Stomach (tissue), 9 donors: ENCODE data around the gene SLC25A1. TPM values are rescaled to one million over a fixed set of nuclear protein-coding genes. Genes with fewer than 3 reads are reported as not detected.

ENCODE experiments used
- DNase-seq, 2 donors: peaks; one replicate each; pipeline versions ENCODE4 v3.0.0 to v3.0.0-alpha.2; 2013 to 2019
- H3K27ac ChIP-seq, 5 donors: fragments of 200-600 bp in 4 of 5; sonication (generic) in 4 of 5; one replicate each; pipeline ENCODE4 v1.5.1; 2013 to 2019; ENCODE audit warnings: mild to moderate bottlenecking in 1 of 5, moderate library complexity in 1 of 5
- H3K27me3 ChIP-seq, 3 donors: fragments of 200-600 bp; sonication (generic); one replicate each; pipeline ENCODE4 v1.5.1; 2017 to 2019; ENCODE audit warnings: mixed run types in 1 of 3
- H3K36me3 ChIP-seq, 4 donors: fragments of 200-600 bp; sonication (generic); 1 replicate in 3 of 4; 2 replicates in 1 of 4; pipeline ENCODE4 v1.5.1; 2016 to 2019
- H3K4me1 ChIP-seq, 4 donors: fragments of 200-600 bp; sonication (generic); one replicate each; pipeline ENCODE4 v1.5.1; 2016 to 2019
- H3K4me3 ChIP-seq, 4 donors: fragments of 200-600 bp; sonication (generic) in 3 of 4; one replicate each; pipeline ENCODE4 v1.5.1; 2016 to 2019; ENCODE audit warnings: mild to moderate bottlenecking in 1 of 4
- H3K9me3 ChIP-seq, 4 donors: fragments of 200-600 bp; sonication (generic); one replicate each; pipeline ENCODE4 v1.5.1; 2016 to 2019
- EP300 ChIP-seq: sonication (generic); formaldehyde crosslinking; IDR thresholded peaks from one replicate; pipeline ENCODE4 v1.6.1; 2017; ENCODE audit warnings: antibody characterized with exemption
- POLR2A ChIP-seq, 4 donors: fragments of 450-650 bp; IDR thresholded peaks; one replicate each; pipeline ENCODE4 v1.6.1; 2016; ENCODE audit warnings: antibody characterized with exemption in 4 of 4, control low read depth in 2 of 4, mild to moderate bottlenecking in 1 of 4, moderate library complexity in 1 of 4
- POLR2AphosphoS5 ChIP-seq, 3 donors: sonication (generic); formaldehyde crosslinking; IDR thresholded peaks; one replicate each; pipeline ENCODE4 v1.6.1; 2016; ENCODE audit warnings: antibody characterized with exemption in 3 of 3
- WGBS, 5 donors: extraction: QIAGEN DNeasy Blood & Tissue Kit in 3 of 5; methylation state at CpG; one replicate each; pipeline versions ENCODE4 v1.1.5 to v1.1.7; 2013 to 2018; 5-methylcytosine and 5-hydroxymethylcytosine counted together
- intact Hi-C: fragments of 100-400 bp; cut with DNase I; formaldehyde crosslinking; loops from one replicate; pipeline ENCODE4 v1.15.1; 2023; ENCODE audit warnings: low total_unique reads
- polyA plus RNA-seq, 3 donors: library from polyadenylated mRNA; stranded (reverse); fragments of 200-250 nt; gene quantifications; one replicate each; pipeline ENCODE4 v1.2.3, GENCODE V29; 2013
- total RNA-seq, 5 donors: library from RNA; depleted of rRNA; stranded (reverse); fragments of >200 nt; gene quantifications; one replicate each; pipeline versions ENCODE4 v1.1.0 to v1.2.3, GENCODE V29; 2014 to 2016
- TF ChIP-seq, protein P1 (sequence below), 7 experiments: fragments of 450-650 bp in 4 of 7; fragments of 200-600 bp in 3 of 7; sonication (generic) in 3 of 7; IDR thresholded peaks; one replicate each; pipeline ENCODE4 v1.5.1; 2016 to 2019; ENCODE audit warnings: antibody characterized with exemption in 7 of 7, control low read depth in 2 of 7, mild to moderate bottlenecking in 1 of 7
- donor health status: healthy with polysubstance abuse.
- donor health status: Bipolar disorder and iron deficiency.
- donor health status: healthy.

Gene SLC25A1
- total and polyA plus RNA-seq, 8 donors = 1.2 to 165 (median 54.3) TPM

DNA sequence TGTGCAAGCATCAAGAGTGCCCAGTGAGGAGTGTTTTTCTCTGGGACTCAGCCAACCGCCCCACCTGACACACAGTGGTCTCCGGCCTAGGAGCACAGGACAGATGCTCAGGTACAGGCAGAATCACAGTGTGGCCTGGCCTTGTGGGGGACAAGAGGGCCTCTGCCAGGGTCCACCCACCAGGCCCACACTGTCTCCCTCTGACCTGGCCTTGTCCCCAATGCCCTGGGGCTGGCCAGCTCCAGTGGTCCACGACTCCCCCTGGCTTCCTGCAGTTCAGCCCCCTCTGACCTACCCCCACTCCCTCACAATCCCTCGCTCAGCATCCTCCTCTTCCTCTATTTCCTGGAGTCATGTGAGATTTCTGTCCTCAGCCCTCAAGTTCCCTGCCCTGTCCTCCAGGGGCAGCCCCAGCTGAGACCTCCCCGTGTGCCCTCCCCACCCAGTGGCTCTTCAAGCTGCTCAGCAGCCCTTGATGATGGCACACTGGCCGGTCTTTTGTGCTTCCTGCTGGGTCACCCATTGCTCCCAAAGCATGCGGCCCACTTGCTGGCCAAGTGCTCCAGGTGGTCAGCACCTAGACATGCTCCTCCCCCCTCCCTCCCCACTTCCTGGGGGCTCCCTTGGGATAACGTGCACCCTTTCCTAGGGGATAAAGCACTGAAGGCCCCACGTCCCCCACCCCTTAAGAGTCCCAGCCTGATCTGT lies 45.7 kb downstream of the SLC25A1 start:
- H3K4me1 ChIP-seq = no peaks in the 10 kb centered on the region
- TF ChIP-seq EP300 = no peak
- no peak for TF ChIP-seq POLR2AphosphoS5 (IDR thresholded peaks at IDR 0.05)
- TF ChIP-seq, protein P1, sequence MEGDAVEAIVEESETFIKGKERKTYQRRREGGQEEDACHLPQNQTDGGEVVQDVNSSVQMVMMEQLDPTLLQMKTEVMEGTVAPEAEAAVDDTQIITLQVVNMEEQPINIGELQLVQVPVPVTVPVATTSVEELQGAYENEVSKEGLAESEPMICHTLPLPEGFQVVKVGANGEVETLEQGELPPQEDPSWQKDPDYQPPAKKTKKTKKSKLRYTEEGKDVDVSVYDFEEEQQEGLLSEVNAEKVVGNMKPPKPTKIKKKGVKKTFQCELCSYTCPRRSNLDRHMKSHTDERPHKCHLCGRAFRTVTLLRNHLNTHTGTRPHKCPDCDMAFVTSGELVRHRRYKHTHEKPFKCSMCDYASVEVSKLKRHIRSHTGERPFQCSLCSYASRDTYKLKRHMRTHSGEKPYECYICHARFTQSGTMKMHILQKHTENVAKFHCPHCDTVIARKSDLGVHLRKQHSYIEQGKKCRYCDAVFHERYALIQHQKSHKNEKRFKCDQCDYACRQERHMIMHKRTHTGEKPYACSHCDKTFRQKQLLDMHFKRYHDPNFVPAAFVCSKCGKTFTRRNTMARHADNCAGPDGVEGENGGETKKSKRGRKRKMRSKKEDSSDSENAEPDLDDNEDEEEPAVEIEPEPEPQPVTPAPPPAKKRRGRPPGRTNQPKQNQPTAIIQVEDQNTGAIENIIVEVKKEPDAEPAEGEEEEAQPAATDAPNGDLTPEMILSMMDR (IDR thresholded peaks at IDR 0.05) = no peak
- TF ChIP-seq POLR2A (IDR thresholded peaks at IDR 0.05) = no peak
- H3K27me3 ChIP-seq = no peaks in the 10 kb centered on the region
- H3K27ac ChIP-seq = no peak overlapping the region
- H3K36me3 ChIP-seq = peaks cover 35 to 71% (median 68%) of the 10 kb centered on the region in 4 donors
- no peak for DNase-seq
- H3K9me3 ChIP-seq = no peaks in the 10 kb centered on the region
- WGBS, 5 donors = 81 to 95% (median 90%) methylated on average over 9 of the region's 9 CpGs
- H3K4me3 ChIP-seq = no peak overlapping the region
- intact Hi-C loops = no loop called here

DNA sequence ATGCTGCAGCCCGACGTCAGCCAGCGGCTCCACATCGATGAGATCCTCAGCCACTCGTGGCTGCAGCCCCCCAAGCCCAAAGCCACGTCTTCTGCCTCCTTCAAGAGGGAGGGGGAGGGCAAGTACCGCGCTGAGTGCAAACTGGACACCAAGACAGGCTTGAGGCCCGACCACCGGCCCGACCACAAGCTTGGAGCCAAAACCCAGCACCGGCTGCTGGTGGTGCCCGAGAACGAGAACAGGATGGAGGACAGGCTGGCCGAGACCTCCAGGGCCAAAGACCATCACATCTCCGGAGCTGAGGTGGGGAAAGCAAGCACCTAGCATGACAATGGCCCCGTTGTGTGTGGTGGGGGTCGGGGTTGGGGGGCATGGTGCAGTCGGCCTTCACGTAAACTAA lies 46.4 kb downstream of the SLC25A1 start:
- Histone ChIP-seq H3K36me3 (peaks cover 28 to 64% (median 62%) of the 10 kb centered on the region in 4 donors), H3K9me3 (no peaks in the 10 kb centered on the region), H3K27ac (no peak overlapping the region), H3K27me3 (no peaks in the 10 kb centered on the region), H3K4me1 (no peaks in the 10 kb centered on the region), H3K4me3 (no peak overlapping the region)
- TF ChIP-seq POLR2A (IDR thresholded peaks at IDR 0.05) = no peak
- TF ChIP-seq EP300 = no peak
- no peak for TF ChIP-seq POLR2AphosphoS5 (IDR thresholded peaks at IDR 0.05)
- TF ChIP-seq, protein P1 (IDR thresholded peaks at IDR 0.05) = no peak
- WGBS, 5 donors = 93 to 96% (median 94%) methylated on average over 15 to 20 of the region's 20 CpGs
- no peak for DNase-seq
- intact Hi-C loops = no loop called here

DNA sequence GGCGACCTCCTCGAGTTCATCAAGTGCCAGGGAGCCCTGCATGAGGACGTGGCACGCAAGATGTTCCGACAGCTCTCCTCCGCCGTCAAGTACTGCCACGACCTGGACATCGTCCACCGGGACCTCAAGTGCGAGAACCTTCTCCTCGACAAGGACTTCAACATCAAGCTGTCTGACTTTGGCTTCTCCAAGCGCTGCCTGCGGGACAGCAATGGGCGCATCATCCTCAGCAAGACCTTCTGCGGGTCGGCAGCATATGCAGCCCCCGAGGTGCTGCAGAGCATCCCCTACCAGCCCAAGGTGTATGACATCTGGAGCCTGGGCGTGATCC lies 46.9 kb downstream of the SLC25A1 start:
- Histone ChIP-seq H3K4me3 (no peak overlapping the region), H3K9me3 (no peaks in the 10 kb centered on the region), H3K27ac (no peak overlapping the region), H3K36me3 (peaks cover 23 to 59% (median 56%) of the 10 kb centered on the region in 4 donors), H3K4me1 (no peaks in the 10 kb centered on the region), H3K27me3 (no peaks in the 10 kb centered on the region)
- DNase-seq = no peak
- intact Hi-C loops = no loop called here
- TF ChIP-seq EP300 (no peak), POLR2A (IDR thresholded peaks at IDR 0.05) (no peak), POLR2AphosphoS5 (IDR thresholded peaks at IDR 0.05) (no peak)
- TF ChIP-seq, protein P1 (IDR thresholded peaks at IDR 0.05) = no peak
- 96 to 98% (median 97%) methylated on average over 17 to 19 of the region's 19 CpGs for WGBS, 5 donors

DNA sequence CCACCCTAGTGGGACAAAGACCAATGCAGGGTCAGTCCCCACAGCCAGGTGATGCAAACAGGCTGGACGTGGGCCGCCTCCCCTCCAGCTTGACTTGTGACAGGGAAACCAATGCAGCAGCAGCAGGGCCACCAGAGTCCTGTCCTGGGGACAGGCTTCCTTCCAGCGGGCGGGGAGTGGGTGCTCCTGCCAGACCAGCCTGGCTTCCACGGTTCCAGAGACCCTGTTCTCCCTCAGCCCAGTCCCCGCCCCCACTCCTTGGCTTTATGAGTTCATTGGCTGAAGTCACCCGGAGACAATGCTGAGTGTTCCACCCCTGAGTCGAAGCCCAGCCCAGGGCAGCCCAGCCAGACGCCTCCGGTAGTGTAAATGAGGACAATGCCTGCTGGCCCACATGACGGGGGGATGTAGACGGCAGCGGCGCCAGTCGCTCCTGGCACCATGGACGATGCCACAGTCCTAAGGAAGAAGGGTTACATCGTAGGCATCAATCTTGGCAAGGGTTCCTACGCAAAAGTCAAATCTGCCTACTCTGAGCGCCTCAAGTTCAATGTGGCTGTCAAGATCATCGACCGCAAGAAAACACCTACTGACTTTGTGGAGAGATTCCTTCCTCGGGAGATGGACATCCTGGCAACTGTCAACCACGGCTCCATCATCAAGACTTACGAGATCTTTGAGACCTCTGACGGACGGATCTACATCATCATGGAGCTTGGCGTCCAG lies 47.4 kb downstream of the SLC25A1 start, which contains the start of gene TSSK2:
TSS of gene TSSK2 (plus strand) at position 350 of the 726 bp plus-strand sequence. CDS start at position 442, 92 bp downstream.
- intact Hi-C loops = no loop called here
- Histone ChIP-seq H3K27ac (no peak within 1 kb of the TSS), H3K9me3 (no peaks in the 10 kb centered on the region), H3K4me3 (no peak within 1 kb of the TSS), H3K27me3 (no peaks in the 10 kb centered on the region), H3K36me3 (peaks cover 20 to 54% (median 51%) of the 10 kb centered on the region in 4 donors), H3K4me1 (no peaks in the 10 kb centered on the region)
- 85 to 90% (median 87%) methylated on average over 23 to 27 of the region's 27 CpGs for WGBS, 5 donors
- no peak for DNase-seq
- TF ChIP-seq EP300 (no peak), POLR2AphosphoS5 (IDR thresholded peaks at IDR 0.05) (no peak), POLR2A (IDR thresholded peaks at IDR 0.05) (no peak)
- TF ChIP-seq, protein P1 (IDR thresholded peaks at IDR 0.05) = no peak
